Spleen (tissue), 13 donors: Measurements from ENCODE around the gene FITM2. TPM values are rescaled to one million over a fixed set of nuclear protein-coding genes. Genes with fewer than 3 reads are reported as not detected.

Experiments
- DNase-seq: peaks from one replicate; pipeline ENCODE4 v3.0.0-alpha.2; 2020
- H3K27ac ChIP-seq, 8 donors: fragments of 200-600 bp; sonication (generic) in 7 of 8; 1 replicate in 4 of 8; 2 replicates in 4 of 8; pipeline versions ENCODE4 v1.5.0 to v1.8.0; 2016 to 2021; ENCODE audit warnings: inconsistent platforms in 4 of 8, mild to moderate bottlenecking in 4 of 8, moderate library complexity in 1 of 8
- H3K27me3 ChIP-seq, 7 donors: fragments of 200-600 bp; sonication (generic) in 6 of 7; replicated peaks in 1 of 7; 1 replicate in 4 of 7; 2 replicates in 3 of 7; pipeline versions ENCODE4 v1.5.0 to v1.8.0; 2016 to 2021; ENCODE audit warnings: inconsistent platforms in 3 of 7, mild to moderate bottlenecking in 1 of 7
- H3K36me3 ChIP-seq, 6 donors: fragments of 200-600 bp; sonication (generic) in 5 of 6; 1 replicate in 4 of 6; 2 replicates in 2 of 6; pipeline versions ENCODE4 v1.5.0 to v1.8.0; 2016 to 2021; ENCODE audit warnings: inconsistent platforms in 2 of 6
- H3K4me1 ChIP-seq, 6 donors: fragments of 200-600 bp; sonication (generic) in 5 of 6; 1 replicate in 3 of 6; 2 replicates in 3 of 6; pipeline versions ENCODE4 v1.5.0 to v1.8.0; 2016 to 2021; ENCODE audit warnings: inconsistent platforms in 3 of 6
- H3K4me3 ChIP-seq, 8 donors: fragments of 200-600 bp; sonication (generic) in 7 of 8; 1 replicate in 4 of 8; 2 replicates in 4 of 8; pipeline versions ENCODE4 v1.5.0 to v1.8.0; 2016 to 2021; ENCODE audit warnings: inconsistent platforms in 4 of 8, mild to moderate bottlenecking in 4 of 8, moderate library complexity in 2 of 8
- H3K9me3 ChIP-seq, 8 donors: fragments of 200-600 bp; sonication (generic) in 7 of 8; 1 replicate in 4 of 8; 2 replicates in 4 of 8; pipeline versions ENCODE4 v1.5.0 to v1.8.0; 2016 to 2021; ENCODE audit warnings: inconsistent platforms in 4 of 8
- CTCF ChIP-seq, 11 experiments: fragments of 200-600 bp in 7 of 11; fragments of 450-650 bp in 4 of 11; sonication (generic) in 4 of 11; IDR thresholded peaks in 8 of 11; conservative IDR thresholded peaks in 3 of 11; 1 replicate in 7 of 11; 2 replicates in 4 of 11; pipeline versions ENCODE4 v1.4.0 to v1.8.0; 2016 to 2021; ENCODE audit warnings: antibody characterized with exemption in 11 of 11, inconsistent platforms in 4 of 11, mild to moderate bottlenecking in 1 of 11
- POLR2A ChIP-seq, 3 donors: fragments of 450-650 bp; IDR thresholded peaks; one replicate each; pipeline ENCODE4 v1.5.1; 2017; ENCODE audit warnings: antibody characterized with exemption in 3 of 3, mild to moderate bottlenecking in 1 of 3
- POLR2AphosphoS5 ChIP-seq, 3 donors: sonication (generic); formaldehyde crosslinking; IDR thresholded peaks; one replicate each; pipeline ENCODE4 v1.5.1; 2017; ENCODE audit warnings: antibody characterized with exemption in 3 of 3
- WGBS, 5 donors: extraction: QIAGEN DNeasy Blood & Tissue Kit in 3 of 5; methylation state at CpG; one replicate each; pipeline versions ENCODE4 v1.1.5 to v1.1.7; 2013 to 2018; 5-methylcytosine and 5-hydroxymethylcytosine counted together
- intact Hi-C: fragments of 100-400 bp; cut with DNase I; formaldehyde crosslinking; loops from one replicate; pipeline ENCODE4 v1.15.0; 2023; ENCODE audit warnings: low total_unique reads
- long read RNA-seq, 2 donors: transcript quantifications; one replicate each; lab custom pipeline, GENCODE V29; 2026
- polyA plus RNA-seq, 3 donors: library from polyadenylated mRNA; stranded (reverse); fragments of 200-250 nt; gene quantifications; one replicate each; pipeline ENCODE4 v1.2.1, GENCODE V29; 2013
- total RNA-seq, 7 donors: library from RNA; depleted of rRNA in 3 of 7; stranded (reverse); fragments of >200 nt in 3 of 7; fragmentation: NEBNext Ultra II Directional in 4 of 7; extraction: Animal tissue kit (Norgen Biotek cat#: 25700) in 4 of 7; gene quantifications; one replicate each; pipeline versions ENCODE4 v1.1.0 to v1.2.1, GENCODE V29; 2016 to 2021
- donor health status: healthy with polysubstance abuse.
- donor health status: DM: no; HTN: no; CAD: no; lungs with moderate emphysema.
- donor health status: DM: no; HTN: no; CAD: no.
- donor health status: Bipolar disorder and iron deficiency.
- donor health status: healthy.
- donor health status: DM: no; HTN: no; CAD: no.
- donor health status: DM: yes; HTN: yes; CAD: no.

Gene FITM2
- total RNA-seq: 1 to 10 TPM; 3.4 to 5.7 (median 5.1) TPM
- 1 to 10 TPM; 1.0 to 1.6 (median 1.1) TPM for polyA plus RNA-seq
- long read RNA-seq, donor 1, full-length matches to known transcripts: 2 of 2 reads
- long read RNA-seq, donor 1, partial matches to known transcripts: 0 of 2 reads
- long read RNA-seq, donor 1, other reads (novel, unspliced or antisense): 0 of 2 reads
- long read RNA-seq, donor 2, full-length matches to known transcripts: 1 of 1 reads
- long read RNA-seq, donor 2, partial matches to known transcripts: 0 of 1 reads
- long read RNA-seq, donor 2, other reads (novel, unspliced or antisense): 0 of 1 reads

DNA sequence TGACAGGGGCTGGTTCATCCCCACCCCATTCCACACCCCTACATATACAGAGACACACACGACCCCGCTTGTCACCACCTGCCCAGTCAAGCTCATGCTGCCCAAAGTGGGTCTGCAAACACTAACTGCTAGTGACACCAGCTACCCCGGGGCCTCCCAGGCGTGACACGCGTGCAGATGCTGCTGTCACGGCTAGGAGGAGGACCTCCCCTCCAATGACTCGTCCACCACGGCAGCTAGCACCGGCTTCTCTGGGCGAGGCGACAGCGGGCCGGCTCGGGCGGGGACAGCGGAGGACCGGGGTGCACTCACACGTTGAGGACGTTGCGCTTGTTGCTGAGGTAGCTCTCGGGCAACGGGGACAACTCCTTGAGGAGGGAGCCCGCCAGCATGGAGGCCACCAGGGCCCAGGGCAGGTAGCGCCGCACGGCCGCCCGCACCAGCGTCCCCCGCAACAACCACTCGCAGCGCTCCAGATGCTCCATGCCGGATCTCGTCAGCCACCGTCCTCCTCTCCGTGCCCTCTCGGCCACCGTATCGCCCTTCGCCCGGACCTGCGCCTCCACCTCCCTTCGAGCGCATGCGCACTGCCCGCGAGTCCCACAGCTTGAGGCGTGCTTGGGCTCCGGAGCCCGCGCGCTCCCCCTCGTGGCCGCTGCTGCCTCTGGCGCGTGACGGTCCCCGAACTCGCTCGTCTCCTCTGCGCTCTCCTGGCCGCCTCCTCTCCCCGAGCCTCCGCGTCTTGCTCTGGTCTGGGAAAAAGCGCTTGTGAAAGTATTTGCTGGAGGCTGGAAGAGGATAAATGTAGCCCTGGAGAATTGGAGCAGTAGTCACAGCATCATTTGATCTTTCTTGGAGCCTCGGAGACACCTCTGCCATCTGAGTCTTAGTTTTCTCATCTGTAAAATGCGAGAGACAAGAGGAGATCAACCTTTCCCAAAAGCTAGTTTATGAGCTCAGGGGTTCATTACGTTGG is at the start of gene FITM2:
Gene FITM2 (minus strand): TSS at position 539 of the 976 bp plus-strand sequence. CDS start 54 bp downstream, at position 485.
- H3K27ac ChIP-seq: peak within 1 kb of the TSS in 7 of 8 donors; percentile 12 to 85 (median 70)
- peak within 1 kb of the TSS; percentile 80 to 93 (median 84) for H3K4me3 ChIP-seq
- H3K27me3 ChIP-seq: peaks cover 0 to 6% (median 0%) of the 10 kb centered on the region in 7 donors
- H3K36me3 ChIP-seq: peaks cover 0 to 13% (median 6%) of the 10 kb centered on the region in 6 donors
- intact Hi-C loops: loop anchor here (5.0 kb wide), 1 partner anchor 94 kb away; no protein-coding TSS in a partner anchor
- H3K9me3 ChIP-seq: no peaks in the 10 kb centered on the region
- peaks cover 11 to 35% (median 24%) of the 10 kb centered on the region in 6 donors for H3K4me1 ChIP-seq
- TF ChIP-seq POLR2AphosphoS5 (IDR thresholded peaks at IDR 0.05) (peak; percentile 91 to 96 (median 94)), POLR2A (IDR thresholded peaks at IDR 0.05) (no peak), CTCF (IDR thresholded peaks at IDR 0.05 in 8 of 11, conservative IDR thresholded peaks at IDR 0.05 in 3 of 11) (peak; percentile 88 to 99 (median 98))
- peak; percentile 100 for DNase-seq
- WGBS, 5 donors: 2 to 3% (median 2%) methylated on average over 47 to 70 of the region's 70 CpGs

GRCh38 chr20:44360221-44360620 is 49.2 kb upstream of the FITM2 start:
- H3K4me3 ChIP-seq: no peak overlapping the region
- no peak for TF ChIP-seq CTCF (IDR thresholded peaks at IDR 0.05 in 8 of 11, conservative IDR thresholded peaks at IDR 0.05 in 3 of 11)
- TF ChIP-seq POLR2AphosphoS5 (IDR thresholded peaks at IDR 0.05): no peak
- TF ChIP-seq POLR2A (IDR thresholded peaks at IDR 0.05): no peak
- H3K4me1 ChIP-seq: no peaks in the 10 kb centered on the region
- no peak overlapping the region for H3K27ac ChIP-seq
- no peaks in the 10 kb centered on the region for H3K36me3 ChIP-seq
- intact Hi-C loops: no loop called here
- peaks cover 0 to 18% (median 0%) of the 10 kb centered on the region in 7 donors for H3K27me3 ChIP-seq
- H3K9me3 ChIP-seq: no peaks in the 10 kb centered on the region
- no peak for DNase-seq

- intact Hi-C loops: no loop called here
- Histone ChIP-seq H3K4me1 (no peaks in the 10 kb centered on the region), H3K36me3 (no peaks in the 10 kb centered on the region), H3K27me3 (peaks cover 0 to 14% (median 0%) of the 10 kb centered on the region in 7 donors), H3K9me3 (no peaks in the 10 kb centered on the region), H3K4me3 (no peak overlapping the region), H3K27ac (no peak overlapping the region)
- WGBS, 5 donors: 87 to 94% (median 90%) methylated on average over 8 of the region's 8 CpGs
- TF ChIP-seq POLR2A (IDR thresholded peaks at IDR 0.05): no peak
- no peak for DNase-seq
These were observed 47.8 kb upstream of the FITM2 start for GRCh38 chr20:44358776-44359175.

DNA sequence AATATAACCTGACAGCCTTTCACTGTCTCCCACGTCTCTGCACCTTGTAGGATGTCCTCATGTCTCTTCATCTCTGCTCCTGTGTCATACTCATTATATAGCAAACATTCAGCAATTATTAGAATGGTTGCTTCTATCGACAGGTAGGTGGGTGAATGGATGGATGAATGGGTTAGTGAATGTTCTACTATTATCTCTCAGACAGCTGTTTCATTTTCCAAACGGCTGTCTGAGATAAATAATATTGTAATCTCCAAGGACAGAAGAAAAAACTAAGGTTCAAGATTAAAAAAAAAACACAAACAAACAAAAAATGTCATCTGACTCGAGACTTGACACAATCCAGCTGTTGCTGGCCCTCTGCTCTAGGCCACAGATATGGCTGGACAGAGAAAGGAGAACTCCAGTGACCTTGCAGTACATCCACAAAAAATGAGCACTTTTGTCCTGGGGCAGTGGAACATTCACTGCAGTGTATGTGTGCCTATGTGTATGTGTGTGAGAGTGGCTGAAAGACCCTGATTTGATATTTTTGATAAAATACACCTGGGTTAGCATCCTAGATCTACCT is 46.6 kb upstream of the FITM2 start:
- peaks cover 0 to 15% (median 0%) of the 10 kb centered on the region in 7 donors for H3K27me3 ChIP-seq
- WGBS, 5 donors: 41 to 68% (median 53%) methylated on average over 4 of the region's 4 CpGs
- H3K4me1 ChIP-seq: no peaks in the 10 kb centered on the region
- H3K27ac ChIP-seq: no peak overlapping the region
- no peak for DNase-seq
- TF ChIP-seq CTCF (IDR thresholded peaks at IDR 0.05 in 8 of 11, conservative IDR thresholded peaks at IDR 0.05 in 3 of 11) (no peak), POLR2A (IDR thresholded peaks at IDR 0.05) (no peak), POLR2AphosphoS5 (IDR thresholded peaks at IDR 0.05) (no peak)
- no peak overlapping the region for H3K4me3 ChIP-seq
- H3K9me3 ChIP-seq: no peaks in the 10 kb centered on the region
- intact Hi-C loops: no loop called here
- no peaks in the 10 kb centered on the region for H3K36me3 ChIP-seq
